DND-41 (cell line): Measurements from ENCODE around the gene DCDC1.

ENCODE experiments used
- CTCF ChIP-seq: IDR thresholded peaks from 2 replicates; pipeline ENCODE4 v1.5.1; 2012; ENCODE audit warnings: borderline replicate concordance, low read length, moderate library complexity, mild to moderate bottlenecking; ENCODE audit not compliant: poor library complexity, severe bottlenecking; ENCODE audit errors: extremely low read depth
- EZH2 ChIP-seq: IDR thresholded peaks from 3 replicates; pipeline ENCODE4 v1.6.1; 2012; ENCODE audit warnings: borderline replicate concordance, low read depth, mild to moderate bottlenecking, moderate library complexity, low read length, inconsistent platforms; ENCODE audit not compliant: severe bottlenecking

GRCh38 chr11:31323145-31323544, 46.4 kb downstream of the DCDC1 start:
- TF ChIP-seq CTCF (no peak), EZH2 (no peak)
